H1 (cell line): ENCODE data around the gene ENOPH1. TPM values are rescaled to one million over a fixed set of nuclear protein-coding genes. Genes with fewer than 3 reads are reported as not detected.

Experiments
- BACH1 ChIP-seq: IDR thresholded peaks from 2 replicates; pipeline ENCODE4 v1.6.1; 2012; ENCODE audit warnings: low read length, improper control_type of control experiment
- CBX5 ChIP-seq: fragments of 300-800, 300-1000 bp; sonication (generic); IDR thresholded peaks from 2 replicates; pipeline ENCODE4 v1.7.1; 2016; ENCODE audit warnings: antibody characterized with exemption, low read length, low read depth
- CHD1 ChIP-seq: IDR thresholded peaks from 2 replicates; pipeline ENCODE4 v1.6.1; 2012; ENCODE audit warnings: low read depth, low read length, improper control_type of control experiment
- MAFK ChIP-seq: IDR thresholded peaks from 2 replicates; pipeline ENCODE4 v1.6.1; 2012; ENCODE audit warnings: low read depth, mild to moderate bottlenecking, improper control_type of control experiment, low read length
- SP1 ChIP-seq: IDR thresholded peaks from 2 replicates; pipeline ENCODE4 v1.6.1; 2011; ENCODE audit warnings: low read depth, low read length
- TAF7 ChIP-seq: optimal IDR thresholded peaks from 2 replicates; pipeline ENCODE3; 2011; ENCODE audit warnings: low read depth, mild to moderate bottlenecking, inconsistent platforms, low read length, moderate library complexity, borderline replicate concordance
- polyA plus RNA-seq, 7 experiments: library from polyadenylated mRNA; depleted of rRNA in 3 of 7; stranded (reverse) in 5 of 7; unstranded in 2 of 7; fragments of >200 nt in 5 of 7; fragments of 200-250 nt in 2 of 7; gene quantifications; 1 replicate in 5 of 7; 2 replicates in 1 of 7; 4 replicates in 1 of 7; pipeline versions ENCODE4 v1.2.1 to v1.2.3, GENCODE V29; 2011 to 2013; ENCODE audit warnings: missing spikeins in 2 of 7, mixed read lengths in 2 of 7
- total RNA-seq: library from RNA; stranded (reverse); fragmentation: NEBNext Ultra II Directional; extraction: Animal tissue kit (Norgen Biotek cat#: 25700); gene quantifications from 2 replicates; pipeline ENCODE4 v1.2.1, GENCODE V29; 2021

Gene ENOPH1
- total and polyA plus RNA-seq, 2 of the 8 experiments (the other 6 are each of a cell fraction or from before 2014, with no cell fraction given), result 25.1 to 89.3 TPM

- TF ChIP-seq TAF7 (no peak), MAFK (no peak), SP1 (no peak), BACH1 (no peak), CHD1 (no peak), CBX5 (no peak)
- TF ChIP-seq, all 59 proteins: peak for 0
Measured at GRCh38 chr4:82419451-82419850, 10.9 kb upstream of the ENOPH1 start (continued).
